Neuronal stem cell (in vitro differentiated cells): ENCODE results near the gene IPCEF1.

Experiments used
- DNase-seq: peaks from one replicate; pipeline ENCODE4 v3.0.0-alpha.2; 2013; ENCODE audit warnings: low spot score
- H2AFZ ChIP-seq: one replicate; pipeline ENCODE4 v1.6.1; 2013; ENCODE audit warnings: mild to moderate bottlenecking, low read length, inconsistent platforms
- H2AK5ac ChIP-seq: 2 replicates; pipeline ENCODE4 v1.6.1; 2013; ENCODE audit warnings: low read depth, mild to moderate bottlenecking, inconsistent platforms, low read length, moderate library complexity, mixed read lengths
- H2BK120ac ChIP-seq: 2 replicates; pipeline ENCODE4 v1.6.1; 2013; ENCODE audit warnings: low read depth, mild to moderate bottlenecking, inconsistent platforms, low read length, moderate library complexity, mixed read lengths
- H2BK12ac ChIP-seq: one replicate; pipeline ENCODE4 v1.6.1; 2013; ENCODE audit warnings: low read length, inconsistent platforms
- H2BK15ac ChIP-seq: 2 replicates; pipeline ENCODE4 v1.6.1; 2013; ENCODE audit warnings: mild to moderate bottlenecking, low read length, inconsistent platforms, mixed read lengths
- H2BK5ac ChIP-seq: one replicate; pipeline ENCODE4 v1.6.1; 2013; ENCODE audit warnings: inconsistent platforms, mild to moderate bottlenecking, low read length, moderate library complexity
- H3K14ac ChIP-seq: one replicate; pipeline ENCODE4 v1.6.1; 2013; ENCODE audit warnings: low read length, inconsistent platforms
- H3K18ac ChIP-seq: 2 replicates; pipeline ENCODE4 v1.6.1; 2013; ENCODE audit warnings: low read length, inconsistent platforms
- H3K23ac ChIP-seq: 2 replicates; pipeline ENCODE4 v1.6.1; 2013; ENCODE audit warnings: low read depth, mild to moderate bottlenecking, mixed read lengths, low read length, inconsistent platforms; ENCODE audit not compliant: poor library complexity
- H3K27ac ChIP-seq: replicated peaks from 3 replicates; pipeline ENCODE4 v1.5.1; 2013; ENCODE audit warnings: low read length, inconsistent platforms
- H3K27me3 ChIP-seq, 3 experiments: 2 replicates each; pipeline ENCODE4 v1.6.1; 2013; ENCODE audit warnings: low read length in 3 of 3, mild to moderate bottlenecking in 2 of 3, inconsistent platforms in 1 of 3, low read depth in 1 of 3, mixed read lengths in 1 of 3, moderate library complexity in 1 of 3; ENCODE audit not compliant: control insufficient read depth in 3 of 3, insufficient read depth in 3 of 3
- H3K36me3 ChIP-seq, 2 donors: replicated peaks in 1 of 2; 2 replicates each; pipeline ENCODE4 v1.6.1; 2013; ENCODE audit warnings: low read length in 2 of 2; ENCODE audit not compliant: control insufficient read depth in 2 of 2, insufficient read depth in 2 of 2
- H3K4ac ChIP-seq: 2 replicates; pipeline ENCODE4 v1.6.1; 2013; ENCODE audit warnings: inconsistent platforms, mild to moderate bottlenecking, low read length, moderate library complexity
- H3K4me1 ChIP-seq, 2 donors: 1 replicate in 1 of 2; 2 replicates in 1 of 2; pipeline ENCODE4 v1.6.1; 2013; ENCODE audit warnings: low read length in 2 of 2, low read depth in 1 of 2; ENCODE audit not compliant: control insufficient read depth in 2 of 2, insufficient read depth in 1 of 2
- H3K4me2 ChIP-seq: one replicate; pipeline ENCODE4 v1.6.1; 2013; ENCODE audit warnings: mild to moderate bottlenecking, low read length, inconsistent platforms; ENCODE audit not compliant: insufficient read depth, poor library complexity, severe bottlenecking
- H3K4me3 ChIP-seq, 2 donors: 2 replicates each; pipeline ENCODE4 v1.5.1; 2013; ENCODE audit warnings: low read length in 2 of 2, mild to moderate bottlenecking in 2 of 2, inconsistent platforms in 1 of 2, moderate library complexity in 1 of 2
- H3K79me1 ChIP-seq: one replicate; pipeline ENCODE4 v1.6.1; 2013; ENCODE audit warnings: low read depth, mild to moderate bottlenecking, inconsistent platforms, low read length, moderate library complexity
- H3K9ac ChIP-seq: one replicate; pipeline ENCODE4 v1.6.1; 2013; ENCODE audit warnings: mild to moderate bottlenecking, low read depth, low read length, inconsistent platforms; ENCODE audit not compliant: poor library complexity
- H3K9me3 ChIP-seq, 2 donors: replicated peaks in 1 of 2; 2 replicates each; pipeline versions ENCODE3 to v1.6.1; 2013; ENCODE audit warnings: low read length in 2 of 2, mild to moderate bottlenecking in 2 of 2, inconsistent platforms in 1 of 2, low read depth in 1 of 2, mixed read lengths in 1 of 2, moderate library complexity in 1 of 2; ENCODE audit not compliant: control insufficient read depth in 2 of 2, insufficient read depth in 1 of 2
- H4K8ac ChIP-seq: one replicate; pipeline ENCODE4 v1.6.1; 2013; ENCODE audit warnings: low read depth, mild to moderate bottlenecking, inconsistent platforms, low read length, moderate library complexity
- H4K91ac ChIP-seq: one replicate; pipeline ENCODE4 v1.6.1; 2013; ENCODE audit warnings: low read length, low read depth, mild to moderate bottlenecking, inconsistent platforms; ENCODE audit not compliant: poor library complexity
- WGBS, 2 donors: extraction: QIAGEN DNeasy Blood & Tissue Kit; methylation state at CpG; one replicate each; pipeline ENCODE4 v1.1.7; 2013; ENCODE audit warnings: missing lambda C conversion rate in 2 of 2, mixed read lengths in 1 of 2; ENCODE audit not compliant: insufficient read length in 2 of 2, insufficient replicate concordance in 1 of 2; ENCODE audit errors: extremely low coverage in 2 of 2; 5-methylcytosine and 5-hydroxymethylcytosine counted together

IPCEF1 gene

DNA sequence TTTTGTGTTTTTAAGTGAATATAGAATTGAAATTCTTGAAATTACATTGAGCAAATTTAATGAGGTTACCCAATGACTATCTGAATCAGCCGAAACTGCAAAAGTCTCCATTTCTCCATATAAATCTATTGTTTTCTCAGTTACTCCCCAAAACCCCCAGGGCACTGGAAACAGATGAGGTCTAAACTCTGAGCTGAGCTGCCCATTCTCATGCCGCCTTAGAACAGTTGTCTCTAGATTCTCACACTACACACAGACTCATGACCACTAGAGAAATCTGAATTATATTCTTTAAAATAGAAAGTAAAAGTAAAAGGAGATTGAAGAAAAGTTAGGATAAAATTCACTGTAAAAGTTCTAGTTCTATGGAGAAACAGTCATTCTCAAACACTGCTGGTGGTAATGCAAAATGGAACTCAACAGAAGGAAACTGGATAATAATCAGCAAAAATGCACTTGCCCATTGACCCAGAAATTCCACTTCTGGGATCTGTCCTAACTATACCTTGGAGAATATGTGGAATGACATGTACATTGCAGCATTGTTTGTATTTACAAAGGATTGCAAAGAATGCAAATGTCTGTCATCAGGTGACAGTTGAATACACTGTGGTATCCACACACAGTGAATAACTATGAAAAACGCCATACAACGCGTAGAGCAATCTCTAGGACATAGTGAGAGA lies 125.5 kb downstream of the IPCEF1 start:
- Histone ChIP-seq H3K9me3 (no peaks in the 10 kb centered on the region), H3K14ac (no peak overlapping the region), H3K27ac (no peak overlapping the region), H3K23ac (no peak overlapping the region), H4K91ac (no peak overlapping the region), H2BK5ac (no peak overlapping the region), H3K4me1 (no peaks in the 10 kb centered on the region), H3K4me2 (no peak overlapping the region), H2AK5ac (no peak overlapping the region), H3K36me3 (no peaks in the 10 kb centered on the region), H3K4me3 (no peak overlapping the region), H3K79me1 (no peaks in the 10 kb centered on the region), H4K8ac (no peak overlapping the region), H2AFZ (no peak overlapping the region), H2BK12ac (no peak overlapping the region), H3K27me3 (no peaks in the 10 kb centered on the region), H2BK15ac (no peak overlapping the region), H3K4ac (no peak overlapping the region), H2BK120ac (no peak overlapping the region), H3K18ac (no peak overlapping the region), H3K9ac (no peak overlapping the region)
- WGBS, 2 donors: no CpG with 5 or more reads among the region's 5 CpGs
- DNase-seq: no peak

DNA sequence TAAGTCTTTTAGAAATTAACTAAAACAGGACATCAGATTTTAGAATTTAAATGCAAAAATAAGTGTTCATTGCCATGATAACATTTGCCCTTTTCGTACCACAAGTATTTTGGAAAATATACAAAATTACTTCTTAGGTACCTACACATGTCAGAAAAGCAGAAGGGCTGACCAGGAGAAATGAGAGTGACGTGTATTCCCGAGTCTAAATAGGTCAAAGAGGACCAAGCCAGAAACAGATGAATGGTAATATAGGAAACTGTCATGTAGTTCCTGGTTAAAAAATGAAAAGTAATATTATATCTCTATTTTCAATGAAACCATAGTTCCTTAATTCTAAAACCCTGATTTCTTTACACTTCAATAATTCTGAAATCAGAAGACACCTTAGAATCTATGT lies 126.2 kb downstream of the IPCEF1 start:
- H3K4me3 ChIP-seq: no peak overlapping the region
- no peak overlapping the region for H3K23ac ChIP-seq
- H3K4ac ChIP-seq: no peak overlapping the region
- H2AK5ac ChIP-seq: no peak overlapping the region
- no peak overlapping the region for H2BK5ac ChIP-seq
- no peaks in the 10 kb centered on the region for H3K36me3 ChIP-seq
- H3K4me2 ChIP-seq: no peak overlapping the region
- H2BK15ac ChIP-seq: no peak overlapping the region
- H2BK12ac ChIP-seq: no peak overlapping the region
- H3K18ac ChIP-seq: no peak overlapping the region
- no peak overlapping the region for H4K91ac ChIP-seq
- H3K27me3 ChIP-seq: no peaks in the 10 kb centered on the region
- no peak overlapping the region for H2AFZ ChIP-seq
- no CpG with 5 or more reads among the region's 3 CpGs for WGBS, 2 donors
- H3K9me3 ChIP-seq: no peaks in the 10 kb centered on the region
- DNase-seq: no peak
- no peaks in the 10 kb centered on the region for H3K79me1 ChIP-seq
- H3K27ac ChIP-seq: no peak overlapping the region
- H3K9ac ChIP-seq: no peak overlapping the region
- no peaks in the 10 kb centered on the region for H3K4me1 ChIP-seq
- H2BK120ac ChIP-seq: no peak overlapping the region
- H3K14ac ChIP-seq: no peak overlapping the region
- no peak overlapping the region for H4K8ac ChIP-seq

DNA sequence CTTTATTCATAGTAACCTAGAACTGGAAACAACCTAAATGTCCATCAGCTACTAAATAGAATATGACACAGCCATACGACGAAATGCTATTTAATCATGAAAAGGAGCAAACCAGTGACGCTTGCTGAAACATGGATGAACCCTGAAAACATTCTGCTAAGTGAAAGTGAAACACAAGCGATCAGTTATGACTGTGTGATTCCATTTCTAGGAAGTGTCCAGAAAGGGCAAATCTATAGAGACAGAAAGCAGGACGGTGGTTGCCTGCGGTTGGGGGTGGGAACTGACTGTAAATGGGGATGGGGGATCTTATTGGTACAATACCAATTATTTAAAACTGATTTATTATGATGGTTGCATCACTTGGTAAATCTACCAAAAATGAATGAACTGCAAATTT lies 126.8 kb downstream of the IPCEF1 start:
- no peak overlapping the region for H2BK120ac ChIP-seq
- DNase-seq: no peak
- H3K36me3 ChIP-seq: no peaks in the 10 kb centered on the region
- H3K23ac ChIP-seq: no peak overlapping the region
- H3K27ac ChIP-seq: no peak overlapping the region
- no peaks in the 10 kb centered on the region for H3K27me3 ChIP-seq
- no peaks in the 10 kb centered on the region for H3K79me1 ChIP-seq
- no peak overlapping the region for H3K9ac ChIP-seq
- no peak overlapping the region for H2BK15ac ChIP-seq
- no peak overlapping the region for H3K4me3 ChIP-seq
- H3K4ac ChIP-seq: no peak overlapping the region
- no peak overlapping the region for H4K8ac ChIP-seq
- no peaks in the 10 kb centered on the region for H3K9me3 ChIP-seq
- no peak overlapping the region for H2AFZ ChIP-seq
- no CpG with 5 or more reads among the region's 6 CpGs for WGBS, 2 donors
- no peak overlapping the region for H2BK12ac ChIP-seq
- no peak overlapping the region for H4K91ac ChIP-seq
- H2AK5ac ChIP-seq: no peak overlapping the region
- no peak overlapping the region for H3K14ac ChIP-seq
- H2BK5ac ChIP-seq: no peak overlapping the region
- H3K18ac ChIP-seq: no peak overlapping the region
- no peaks in the 10 kb centered on the region for H3K4me1 ChIP-seq
- H3K4me2 ChIP-seq: no peak overlapping the region

DNA sequence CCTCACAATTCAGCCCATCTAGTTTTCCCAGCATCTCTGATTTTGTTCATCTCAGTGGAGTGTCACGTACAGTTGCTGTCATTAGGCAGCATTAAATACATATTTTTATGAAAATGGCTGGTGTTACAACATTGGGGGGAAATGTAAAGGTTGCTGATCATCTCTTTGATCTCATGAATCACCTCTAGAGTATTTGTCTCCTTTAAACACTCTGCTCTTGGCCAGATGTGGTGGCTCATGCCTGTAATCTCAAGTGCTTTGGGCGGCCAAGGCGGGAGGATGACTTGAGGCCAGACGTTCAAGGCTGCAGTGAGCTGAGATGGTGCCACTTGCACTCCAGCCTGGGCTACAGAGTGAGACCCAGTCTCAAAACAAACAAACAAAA lies 128.1 kb downstream of the IPCEF1 start:
- Histone ChIP-seq H2BK15ac (no peak overlapping the region), H2AK5ac (no peak overlapping the region), H3K27me3 (no peaks in the 10 kb centered on the region), H2BK120ac (no peak overlapping the region), H3K36me3 (no peaks in the 10 kb centered on the region), H2BK5ac (no peak overlapping the region), H3K27ac (no peak overlapping the region), H3K4me1 (no peaks in the 10 kb centered on the region), H3K14ac (no peak overlapping the region), H3K9ac (no peak overlapping the region), H3K79me1 (no peaks in the 10 kb centered on the region), H2AFZ (no peak overlapping the region), H3K9me3 (no peaks in the 10 kb centered on the region), H3K4me2 (no peak overlapping the region), H3K4ac (no peak overlapping the region), H2BK12ac (no peak overlapping the region), H4K8ac (no peak overlapping the region), H3K4me3 (no peak overlapping the region), H4K91ac (no peak overlapping the region), H3K23ac (no peak overlapping the region), H3K18ac (no peak overlapping the region)
- DNase-seq: no peak
- WGBS, 2 donors: no CpG with 5 or more reads among the region's 4 CpGs
